Heart left ventricle (tissue), 16 donors: ENCODE measurements around the gene TACR1. TPM values are rescaled to one million over a fixed set of nuclear protein-coding genes. Genes with fewer than 3 reads are reported as not detected.

Source experiments
- ATAC-seq, 4 donors: fragments of 200-7000 bp; cut with Tn5 transposase; one replicate each; pipeline ENCODE4 v1.9.1; 2020 to 2022; ENCODE audit warnings: moderate library complexity in 4 of 4, mild to moderate bottlenecking in 3 of 4, moderate number of reproducible peaks in 1 of 4
- DNase-seq, 5 donors: peaks; one replicate each; pipeline ENCODE4 v3.0.0-alpha.2; 2020
- H3K27ac ChIP-seq, 12 donors: fragments of 200-600 bp; sonication (generic) in 4 of 12; one replicate each; pipeline versions ENCODE4 v1.5.0 to v1.8.0; 2016 to 2022; ENCODE audit warnings: mild to moderate bottlenecking in 2 of 12
- H3K27me3 ChIP-seq, 9 donors: fragments of 200-600 bp; sonication (generic) in 2 of 9; one replicate each; pipeline versions ENCODE4 v1.5.1 to v1.8.0; 2016 to 2022; ENCODE audit warnings: mild to moderate bottlenecking in 3 of 9
- H3K36me3 ChIP-seq, 9 donors: fragments of 200-600 bp; sonication (generic) in 2 of 9; one replicate each; pipeline versions ENCODE4 v1.5.0 to v1.8.0; 2018 to 2022; ENCODE audit warnings: mild to moderate bottlenecking in 2 of 9
- H3K4me1 ChIP-seq, 12 donors: fragments of 200-600 bp; sonication (generic) in 4 of 12; one replicate each; pipeline versions ENCODE4 v1.5.0 to v1.8.0; 2016 to 2022; ENCODE audit warnings: mild to moderate bottlenecking in 3 of 12
- H3K4me3 ChIP-seq, 12 donors: fragments of 200-600 bp; sonication (generic) in 4 of 12; one replicate each; pipeline versions ENCODE4 v1.5.0 to v1.8.0; 2017 to 2022; ENCODE audit warnings: mild to moderate bottlenecking in 9 of 12, moderate library complexity in 4 of 12
- H3K9me3 ChIP-seq, 12 donors: fragments of 200-600 bp; sonication (generic) in 4 of 12; one replicate each; pipeline versions ENCODE4 v1.5.0 to v1.8.0; 2016 to 2022; ENCODE audit warnings: mild to moderate bottlenecking in 1 of 12
- POLR2A ChIP-seq, 2 donors: fragments of 450-650 bp; IDR thresholded peaks; one replicate each; pipeline ENCODE4 v1.6.1; 2017; ENCODE audit warnings: antibody characterized with exemption in 2 of 2, mild to moderate bottlenecking in 2 of 2, moderate library complexity in 2 of 2
- WGBS, 4 donors: extraction: QIAGEN DNeasy Blood & Tissue Kit in 2 of 4; methylation state at CpG; one replicate each; pipeline versions ENCODE4 v1.1.5 to v1.1.7; 2013 to 2018; 5-methylcytosine and 5-hydroxymethylcytosine counted together
- intact Hi-C, 10 donors: fragments of 100-400 bp; cut with DNase I; formaldehyde crosslinking; loops; one replicate each; pipeline versions ENCODE4 v1.11.1 to v1.14.2; 2022
- polyA plus RNA-seq, 2 donors: library from polyadenylated mRNA; stranded (reverse); fragments of 200-250 nt; gene quantifications; one replicate each; pipeline ENCODE4 v1.2.3, GENCODE V29; 2013
- total RNA-seq, 9 donors: library from RNA; depleted of rRNA in 2 of 9; stranded (reverse); fragments of >200 nt in 2 of 9; fragmentation: NEBNext Ultra II Directional in 3 of 9; extraction: Animal tissue kit (Norgen Biotek cat#: 25700) in 3 of 9; gene quantifications; one replicate each; pipeline versions ENCODE4 v1.1.0 to v1.2.4, GENCODE V29; 2016 to 2023
- TF ChIP-seq, protein P1 (sequence below), 12 donors: fragments of 200-600 bp; sonication (generic) in 4 of 12; IDR thresholded peaks; one replicate each; pipeline versions ENCODE4 v1.5.0 to v1.8.0; 2018 to 2022; ENCODE audit warnings: antibody characterized with exemption in 12 of 12, mild to moderate bottlenecking in 5 of 12
- donor health status: ischemic (EF 13 %, LVEDD 7.1; RV severe dilation, severe dysfunction).
- donor health status: healthy with polysubstance abuse.
- donor health status: DM: no; HTN: yes; CAD: no.
- donor health status: DM: no; HTN: no; CAD: no.
- donor health status: ischemic (EF 25% LVEDD 6.9; RV normal size, moderate dysfunction).
- donor health status: ischemic (EF 25% LVEDD 5.7; RV mildly dilated, moderate dysfunction).
- donor health status: healthy.
- donor health status: DM: yes; HTN: yes; CAD: no.
- donor health status: ischemic (EF 35%, LVEDD 5.7; RV mildly dilated, moderate dysfunction).
- donor health status: nonischemic (EF 11% LVEDD 7.7; RV severe dilation, severe dysfunction).
- donor health status: DM: yes; HTN: yes; CAD: no.
- donor health status: PGD.
- donor health status: ischemic (EF 29% LVEDD 5.4; RV normal size, mild dysfunction).
- donor health status: nonischemic (EF 23%, LVEDD 6.1; RV moderate dilation, normal function).

Gene TACR1
- total and polyA plus RNA-seq, 11 donors, result 0.01 to 0.59 (median 0.35) TPM; not detected in 4

DNA sequence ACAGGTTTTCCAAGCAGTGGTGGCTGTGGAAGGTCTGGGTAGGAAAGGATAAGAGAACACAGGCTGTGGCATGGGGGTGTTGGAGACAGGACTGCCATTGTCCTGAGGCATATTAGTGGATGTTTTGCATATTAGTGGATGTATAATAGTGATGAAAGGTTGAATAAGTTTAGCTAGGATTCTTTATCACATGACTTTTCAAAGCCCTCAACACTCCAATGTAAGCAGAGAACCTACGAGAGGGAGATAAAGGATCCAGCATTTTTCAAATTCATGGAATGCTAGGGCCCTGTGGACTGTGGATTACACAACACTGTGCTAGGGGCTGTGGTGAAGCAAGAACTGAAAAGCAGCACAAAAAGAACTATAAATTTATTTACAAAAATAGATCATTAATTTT, 177.6 kb downstream of the TACR1 start:
- WGBS, 4 donors, result 46 to 52% (median 48%) methylated on average over 1 of the region's 1 CpG
- Histone ChIP-seq H3K27ac (no peak overlapping the region), H3K36me3 (no peaks in the 10 kb centered on the region), H3K27me3 (no peaks in the 10 kb centered on the region), H3K4me3 (no peak overlapping the region), H3K9me3 (no peaks in the 10 kb centered on the region), H3K4me1 (peaks cover 0 to 9% (median 0%) of the 10 kb centered on the region in 12 donors)
- TF ChIP-seq POLR2A (IDR thresholded peaks at IDR 0.05), result no peak
- TF ChIP-seq, protein P1, sequence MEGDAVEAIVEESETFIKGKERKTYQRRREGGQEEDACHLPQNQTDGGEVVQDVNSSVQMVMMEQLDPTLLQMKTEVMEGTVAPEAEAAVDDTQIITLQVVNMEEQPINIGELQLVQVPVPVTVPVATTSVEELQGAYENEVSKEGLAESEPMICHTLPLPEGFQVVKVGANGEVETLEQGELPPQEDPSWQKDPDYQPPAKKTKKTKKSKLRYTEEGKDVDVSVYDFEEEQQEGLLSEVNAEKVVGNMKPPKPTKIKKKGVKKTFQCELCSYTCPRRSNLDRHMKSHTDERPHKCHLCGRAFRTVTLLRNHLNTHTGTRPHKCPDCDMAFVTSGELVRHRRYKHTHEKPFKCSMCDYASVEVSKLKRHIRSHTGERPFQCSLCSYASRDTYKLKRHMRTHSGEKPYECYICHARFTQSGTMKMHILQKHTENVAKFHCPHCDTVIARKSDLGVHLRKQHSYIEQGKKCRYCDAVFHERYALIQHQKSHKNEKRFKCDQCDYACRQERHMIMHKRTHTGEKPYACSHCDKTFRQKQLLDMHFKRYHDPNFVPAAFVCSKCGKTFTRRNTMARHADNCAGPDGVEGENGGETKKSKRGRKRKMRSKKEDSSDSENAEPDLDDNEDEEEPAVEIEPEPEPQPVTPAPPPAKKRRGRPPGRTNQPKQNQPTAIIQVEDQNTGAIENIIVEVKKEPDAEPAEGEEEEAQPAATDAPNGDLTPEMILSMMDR (IDR thresholded peaks at IDR 0.05), result no peak
- DNase-seq (no peak), ATAC-seq (peak in 1 of 4 donors; percentile 26)
- intact Hi-C loops, result no loop called here

DNA sequence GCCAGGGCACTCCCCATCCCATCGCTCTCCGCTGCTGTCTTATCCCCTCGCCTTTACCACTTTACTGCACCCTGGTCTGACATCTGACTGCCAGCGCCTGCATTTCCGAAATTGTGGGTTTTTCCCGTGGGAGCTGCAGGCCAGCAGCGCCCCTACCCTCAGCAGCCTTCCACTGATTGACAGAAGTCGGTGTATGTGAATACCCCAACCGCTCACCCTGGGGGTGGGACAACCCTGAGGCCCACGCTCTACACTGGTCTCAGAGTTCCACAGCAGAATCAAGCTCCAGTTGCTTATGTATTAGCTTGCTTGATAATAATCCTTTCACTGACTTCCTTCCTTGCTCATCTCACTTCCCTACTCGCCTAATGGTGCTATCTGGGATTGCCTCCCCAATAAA, 178.8 kb downstream of the TACR1 start:
- ATAC-seq, result no peak
- WGBS, 4 donors, result 94 to 95% (median 94%) methylated on average over 11 of the region's 11 CpGs

DNA sequence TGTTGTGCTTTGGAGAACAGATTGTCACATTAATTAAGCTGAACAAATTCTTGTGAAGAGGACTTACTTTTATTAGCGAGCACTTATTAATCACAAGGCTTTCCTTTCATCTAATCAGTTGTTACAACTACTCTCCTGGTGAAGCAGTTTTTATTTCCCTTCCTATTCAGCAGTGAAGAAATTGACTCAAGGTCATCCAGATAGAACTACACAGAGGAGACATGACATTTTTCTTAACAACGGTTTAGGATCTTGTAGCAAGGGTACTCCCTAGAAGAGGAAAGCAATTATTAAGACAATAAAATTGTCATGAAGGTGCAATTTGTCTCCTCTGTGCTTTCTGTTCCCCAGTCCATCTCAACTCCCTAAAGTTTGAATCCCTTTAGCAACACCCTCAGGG, 179.5 kb downstream of the TACR1 start:
- TF ChIP-seq POLR2A (IDR thresholded peaks at IDR 0.05), result no peak
- TF ChIP-seq, protein P1 (IDR thresholded peaks at IDR 0.05), result no peak
- no peaks in the 10 kb centered on the region for H3K36me3 ChIP-seq
- intact Hi-C loops, result loop anchor here in 1 of 10 donors (10.0 kb wide), 1 partner anchor 135 kb away; no protein-coding TSS in a partner anchor
- no peak overlapping the region for H3K27ac ChIP-seq
- no peak overlapping the region for H3K4me3 ChIP-seq
- WGBS, 4 donors, result 51 to 68% (median 55%) methylated on average over 2 of the region's 2 CpGs
- peaks cover 0 to 9% (median 0%) of the 10 kb centered on the region in 12 donors for H3K4me1 ChIP-seq
- H3K9me3 ChIP-seq, result peaks cover 0 to 7% (median 0%) of the 10 kb centered on the region in 12 donors
- ATAC-seq, result no peak
- no peaks in the 10 kb centered on the region for H3K27me3 ChIP-seq
- no peak for DNase-seq

More for the DNA sequence above, 178.8 kb downstream of the TACR1 start:
- TF ChIP-seq, protein P1 (IDR thresholded peaks at IDR 0.05), result no peak
- TF ChIP-seq POLR2A (IDR thresholded peaks at IDR 0.05), result no peak
- no peaks in the 10 kb centered on the region for H3K27me3 ChIP-seq
- no peak overlapping the region for H3K4me3 ChIP-seq
- peaks cover 0 to under 1% (median 0%) of the 10 kb centered on the region in 12 donors for H3K9me3 ChIP-seq
- no peak for DNase-seq
- H3K36me3 ChIP-seq, result no peaks in the 10 kb centered on the region
- peaks cover 0 to 9% (median 0%) of the 10 kb centered on the region in 12 donors for H3K4me1 ChIP-seq
- H3K27ac ChIP-seq, result no peak overlapping the region
- intact Hi-C loops, result no loop called here

DNA sequence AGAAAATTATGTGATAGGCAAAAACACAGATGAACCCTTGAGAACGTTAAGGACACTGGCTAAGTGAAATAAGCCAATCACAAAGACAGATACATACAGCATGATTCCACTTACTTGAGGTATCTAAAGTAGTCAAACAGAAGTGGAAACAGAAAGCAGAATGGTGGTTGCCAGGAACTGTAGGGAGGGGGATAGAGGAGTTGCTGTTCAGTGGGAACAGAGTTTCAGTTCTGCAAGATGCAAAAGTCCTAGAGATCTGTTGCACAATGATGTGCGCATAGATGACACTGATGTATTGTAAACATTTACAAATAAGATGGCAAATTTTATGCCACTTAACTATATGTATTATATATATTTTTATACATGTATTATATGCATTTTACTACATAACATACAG, 181.2 kb downstream of the TACR1 start:
- Histone ChIP-seq H3K4me3 (no peak overlapping the region), H3K36me3 (no peaks in the 10 kb centered on the region), H3K27ac (no peak overlapping the region), H3K9me3 (peaks cover 0 to 16% (median 0%) of the 10 kb centered on the region in 12 donors), H3K4me1 (peaks cover 0 to 9% (median 0%) of the 10 kb centered on the region in 12 donors), H3K27me3 (no peaks in the 10 kb centered on the region)
- no peak for DNase-seq
- no peak for TF ChIP-seq POLR2A (IDR thresholded peaks at IDR 0.05)
- TF ChIP-seq, protein P1 (IDR thresholded peaks at IDR 0.05), result no peak
- WGBS, 4 donors, result 70 to 81% (median 77%) methylated on average over 2 of the region's 2 CpGs
- intact Hi-C loops, result loop anchor here in 1 of 10 donors (10.0 kb wide), 1 partner anchor 137 kb away; no protein-coding TSS in a partner anchor
- peak in 1 of 4 donors; percentile 62 for ATAC-seq
